Esophagus mucosa (tissue), 1 donor: ENCODE measurements around the gene KLRF2. TPM values are rescaled to one million over a fixed set of nuclear protein-coding genes. Genes with fewer than 3 reads are reported as not detected.

ENCODE experiments used
- ATAC-seq: fragments of 200-7000 bp; cut with Tn5 transposase; one replicate; pipeline ENCODE4 v1.9.1; 2020
- total RNA-seq: library from RNA; stranded (reverse); gene quantifications from one replicate; pipeline ENCODE4 v1.2.4, GENCODE V29; 2023
- donor health status: DM: yes; HTN: yes; CAD: no.

Gene KLRF2
- total RNA-seq, 1 donor from 2014 or later, result not detected

GRCh38 chr12:9940375-9940774, 59.1 kb downstream of the KLRF2 start:
- ATAC-seq, result no peak

- ATAC-seq, result no peak
These were observed 60.5 kb downstream of the KLRF2 start for GRCh38 chr12:9941838-9942237.

- ATAC-seq, result no peak
These were observed 62.0 kb downstream of the KLRF2 start for GRCh38 chr12:9943240-9943639.

GRCh38 chr12:9944391-9944790, 63.1 kb downstream of the KLRF2 start:
- ATAC-seq, result no peak

Other genes starting within 250 kb of the KLRF2 start
- 3.7 TPM for gene CLEC2D, start 211.8 kb upstream of the KLRF2 start, total RNA-seq
- gene CLECL1, start 148.4 kb upstream of the KLRF2 start, total RNA-seq, result not detected
- gene CD69, start 120.6 kb upstream of the KLRF2 start, total RNA-seq, result 0.68 TPM
- gene KLRF1, start 54.0 kb upstream of the KLRF2 start, total RNA-seq, result 0.36 TPM
- 13.0 TPM for gene CLEC2B, start 12.1 kb upstream of the KLRF2 start, total RNA-seq
- gene CLEC2A, start 50.9 kb downstream of the KLRF2 start, total RNA-seq, result not detected
- gene CLEC12A, start 89.9 kb downstream of the KLRF2 start, total RNA-seq, result 0.36 TPM
- gene CLEC1B, start 117.6 kb downstream of the KLRF2 start, total RNA-seq, result not detected
- gene CLEC12B, start 129.1 kb downstream of the KLRF2 start, total RNA-seq, result not detected
- gene CLEC9A, start 149.2 kb downstream of the KLRF2 start, total RNA-seq, result not detected
- gene CLEC1A, start 217.5 kb downstream of the KLRF2 start, total RNA-seq, result 0.68 TPM
- 22.3 TPM for gene CLEC7A, start 248.7 kb downstream of the KLRF2 start, total RNA-seq